GM21786 (cell line): ENCODE measurements around the gene STX2.
"Not testable (repeated sequence)": the region's sequence is repeated elsewhere in the genome, so short reads cannot be mapped to it uniquely, and the experiment has no call there.

Experiments used
- ATAC-seq: cut with Tn5 transposase; IDR thresholded peaks from one replicate; pipeline ENCODE4 v1.9.1; 2021; ENCODE audit not compliant: unreplicated experiment

STX2 gene

DNA sequence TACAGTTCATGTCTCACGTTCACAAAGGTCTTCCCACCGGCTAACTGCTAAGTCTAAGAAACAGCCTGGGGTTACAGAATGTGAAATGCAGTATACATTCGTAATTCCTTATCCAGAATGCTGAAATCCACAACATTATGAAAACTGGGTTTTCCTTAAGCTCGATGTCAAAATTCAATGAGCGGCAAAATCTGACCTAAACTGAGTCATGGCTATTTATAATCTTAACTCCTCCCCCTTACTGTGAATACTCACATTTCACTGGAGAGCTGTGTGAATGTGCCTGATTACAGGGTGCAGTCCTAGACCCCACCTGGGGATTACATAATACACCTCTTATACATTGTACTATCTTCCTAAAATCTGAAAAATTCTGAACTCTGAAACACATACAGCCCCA is 35.3 kb downstream of the STX2 start:
- no peak for ATAC-seq

DNA sequence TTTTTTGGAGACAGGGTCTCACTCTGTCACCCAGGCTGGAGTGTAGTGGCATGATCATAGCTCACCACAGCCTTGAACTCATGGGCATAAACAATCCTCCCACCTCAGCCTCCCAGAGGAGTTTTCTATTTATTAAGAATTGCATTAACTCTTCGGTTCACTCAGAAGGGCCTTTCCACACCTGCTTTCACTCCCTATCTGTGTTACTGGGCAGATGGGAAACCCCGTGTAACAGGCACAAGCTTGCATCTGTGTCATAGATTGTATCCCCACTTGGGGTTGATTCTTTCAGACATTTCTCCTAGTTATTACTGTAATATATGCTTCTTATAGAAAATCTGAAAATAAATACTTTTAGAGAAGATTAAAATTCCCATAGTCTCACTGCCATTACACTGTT is 38.7 kb downstream of the STX2 start:
- ATAC-seq: no peak

DNA sequence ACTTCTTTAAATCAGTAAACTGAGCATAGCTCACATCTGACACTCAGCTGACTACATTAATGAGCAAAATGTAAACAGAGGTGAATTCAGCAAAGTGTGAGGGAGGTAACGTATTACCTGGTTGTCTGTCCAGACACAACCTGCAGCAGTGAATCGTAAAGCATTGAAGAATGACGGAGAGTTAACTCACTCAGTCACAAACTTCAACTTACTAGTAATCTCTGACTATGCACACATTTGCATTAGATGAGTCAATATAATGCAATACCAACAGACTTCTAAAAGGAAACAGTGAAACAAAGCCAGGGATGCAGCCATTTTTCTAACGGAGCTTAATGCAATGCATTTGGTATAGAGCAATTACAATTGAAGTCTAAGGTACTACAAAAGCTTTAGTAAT is 40.0 kb downstream of the STX2 start:
- no peak for ATAC-seq

DNA sequence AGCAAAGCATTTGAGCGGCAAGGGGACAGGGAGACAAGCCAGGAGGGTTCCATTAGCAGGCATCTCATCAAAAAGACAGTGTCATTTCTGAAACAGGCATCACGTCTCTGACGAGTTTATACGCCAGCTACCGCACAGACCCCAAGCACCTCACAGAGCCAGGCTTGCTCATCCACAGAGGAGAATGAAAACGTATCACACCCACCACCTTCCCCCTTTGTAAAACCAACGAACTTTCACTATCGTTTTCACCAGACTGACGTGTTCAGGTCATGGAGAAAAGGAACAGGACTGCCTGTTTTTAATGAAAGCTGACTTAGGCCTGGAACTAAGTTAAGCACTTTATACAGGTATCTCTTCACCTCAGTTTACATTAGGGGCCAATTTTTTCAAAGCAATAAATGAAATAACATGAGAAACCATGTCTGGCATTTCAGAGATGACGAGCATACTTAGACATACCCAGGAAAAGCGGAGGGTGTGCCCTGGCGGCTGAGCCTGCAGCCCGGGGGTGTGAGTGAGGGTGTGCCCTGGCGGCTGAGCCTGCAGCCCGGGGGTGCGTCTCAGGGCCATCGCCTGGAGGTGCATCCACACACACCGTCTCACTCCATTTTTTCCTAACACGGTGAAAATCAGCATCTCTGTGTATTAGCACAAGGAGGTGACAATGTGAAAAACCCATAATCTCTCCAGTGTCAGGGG is 41.9 kb downstream of the STX2 start:
- ATAC-seq: peak; percentile 71

DNA sequence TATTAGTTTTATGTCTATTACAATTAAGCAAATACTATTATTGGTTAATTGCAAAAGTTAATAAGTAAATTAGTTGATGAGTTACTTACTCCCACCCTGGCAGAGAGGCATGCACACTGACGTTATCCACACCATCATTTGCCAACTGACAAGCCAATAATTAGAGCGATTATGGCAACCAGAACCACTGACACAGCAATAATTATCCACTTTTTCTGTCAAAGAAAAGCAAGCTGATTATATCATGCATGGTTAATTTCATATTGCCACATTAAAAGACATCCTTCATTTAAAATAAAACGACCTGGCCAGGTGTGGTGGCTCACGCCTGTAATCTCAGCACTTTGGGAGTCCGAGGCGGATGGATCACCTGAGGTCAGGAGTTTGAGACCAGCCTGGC is 43.1 kb downstream of the STX2 start:
- ATAC-seq: no peak

DNA sequence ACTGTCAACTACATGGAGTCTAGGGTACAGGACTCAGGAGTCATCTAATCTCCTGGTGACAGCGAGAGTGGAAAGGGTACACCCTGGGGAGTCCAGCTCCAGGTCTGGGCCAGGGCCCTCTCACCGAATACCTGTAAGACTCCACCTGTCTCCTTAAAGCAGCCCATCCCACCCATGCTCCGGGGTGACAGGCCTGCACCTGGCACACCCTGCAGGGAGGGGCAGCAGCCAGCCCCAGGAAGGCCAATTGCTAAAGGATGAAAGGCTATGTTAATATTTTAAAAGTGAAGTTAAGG is 45.5 kb downstream of the STX2 start:
- no peak for ATAC-seq

DNA sequence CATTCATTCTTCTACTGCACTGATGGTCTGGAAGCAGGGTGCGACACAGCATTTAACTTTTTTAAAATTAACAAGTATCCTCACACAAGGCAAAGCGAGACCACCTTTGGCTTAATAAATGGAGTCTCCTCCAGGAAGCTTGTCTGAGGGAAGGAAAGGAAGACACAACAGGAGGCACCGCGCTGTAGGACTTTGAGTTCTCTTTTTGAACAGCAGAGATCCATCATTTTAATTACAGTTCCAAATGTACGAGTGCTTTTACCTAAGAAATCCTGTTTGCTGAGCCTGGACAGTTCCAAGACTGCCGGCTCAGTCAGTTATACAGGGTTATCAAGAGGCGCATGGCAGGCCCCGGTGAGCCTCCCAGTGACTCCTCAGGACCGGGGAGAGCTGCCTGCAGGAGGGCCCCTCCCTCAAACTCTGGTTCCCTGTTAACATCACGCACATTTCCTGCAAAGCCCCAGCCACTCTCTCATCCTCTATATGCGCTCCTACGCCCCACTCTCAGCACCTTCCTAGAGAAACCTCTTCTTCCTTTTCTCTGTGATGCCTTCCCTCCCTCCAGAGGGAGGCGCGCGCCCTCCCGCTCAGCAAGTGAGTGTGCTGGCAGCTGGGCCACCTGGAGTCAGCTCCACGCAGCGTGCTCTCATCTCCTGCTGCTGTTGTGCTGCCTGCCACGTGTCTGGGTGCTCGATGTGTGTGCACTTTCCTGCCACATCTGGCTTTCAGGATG is 46.1 kb downstream of the STX2 start:
- no peak for ATAC-seq

DNA sequence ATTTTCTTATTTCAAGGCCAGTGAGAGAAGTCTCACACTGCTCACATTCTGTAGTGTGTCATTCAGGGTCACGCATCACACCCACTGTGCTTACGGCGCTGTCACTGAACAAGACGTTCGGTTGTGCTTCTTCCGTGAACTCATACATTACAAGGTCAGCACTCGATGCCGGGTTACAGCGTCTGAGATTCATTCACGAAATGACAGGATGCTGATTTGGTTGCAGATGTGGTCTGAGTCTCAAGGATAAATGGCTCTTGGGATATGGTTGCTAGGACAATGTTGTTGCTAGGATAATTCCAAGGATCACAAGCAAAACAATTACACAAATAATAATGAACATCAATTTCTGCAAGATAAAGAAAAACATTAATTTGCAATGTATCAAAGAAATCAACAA is 47.4 kb downstream of the STX2 start:
- no peak for ATAC-seq

DNA sequence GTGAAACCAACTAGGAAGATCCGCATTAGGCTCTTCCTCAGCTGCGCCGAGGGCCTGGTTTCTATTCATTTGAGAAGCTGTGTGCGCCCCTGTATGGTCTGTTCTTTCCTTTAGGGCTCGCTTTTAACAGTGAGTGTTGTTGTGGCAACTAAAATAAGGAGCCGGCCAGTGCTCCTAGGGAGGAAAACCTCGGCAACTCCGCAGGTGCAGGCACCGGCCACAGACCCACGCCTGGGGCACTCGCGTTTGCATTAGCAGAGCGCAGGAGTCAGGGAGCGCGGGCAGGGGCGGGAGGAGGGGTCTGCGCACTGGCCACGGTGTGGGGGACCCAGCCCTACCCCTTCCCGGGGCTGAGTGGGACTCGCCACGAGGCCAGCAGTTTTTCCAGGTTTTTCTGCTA is 50.5 kb downstream of the STX2 start:
- no peak for ATAC-seq

DNA sequence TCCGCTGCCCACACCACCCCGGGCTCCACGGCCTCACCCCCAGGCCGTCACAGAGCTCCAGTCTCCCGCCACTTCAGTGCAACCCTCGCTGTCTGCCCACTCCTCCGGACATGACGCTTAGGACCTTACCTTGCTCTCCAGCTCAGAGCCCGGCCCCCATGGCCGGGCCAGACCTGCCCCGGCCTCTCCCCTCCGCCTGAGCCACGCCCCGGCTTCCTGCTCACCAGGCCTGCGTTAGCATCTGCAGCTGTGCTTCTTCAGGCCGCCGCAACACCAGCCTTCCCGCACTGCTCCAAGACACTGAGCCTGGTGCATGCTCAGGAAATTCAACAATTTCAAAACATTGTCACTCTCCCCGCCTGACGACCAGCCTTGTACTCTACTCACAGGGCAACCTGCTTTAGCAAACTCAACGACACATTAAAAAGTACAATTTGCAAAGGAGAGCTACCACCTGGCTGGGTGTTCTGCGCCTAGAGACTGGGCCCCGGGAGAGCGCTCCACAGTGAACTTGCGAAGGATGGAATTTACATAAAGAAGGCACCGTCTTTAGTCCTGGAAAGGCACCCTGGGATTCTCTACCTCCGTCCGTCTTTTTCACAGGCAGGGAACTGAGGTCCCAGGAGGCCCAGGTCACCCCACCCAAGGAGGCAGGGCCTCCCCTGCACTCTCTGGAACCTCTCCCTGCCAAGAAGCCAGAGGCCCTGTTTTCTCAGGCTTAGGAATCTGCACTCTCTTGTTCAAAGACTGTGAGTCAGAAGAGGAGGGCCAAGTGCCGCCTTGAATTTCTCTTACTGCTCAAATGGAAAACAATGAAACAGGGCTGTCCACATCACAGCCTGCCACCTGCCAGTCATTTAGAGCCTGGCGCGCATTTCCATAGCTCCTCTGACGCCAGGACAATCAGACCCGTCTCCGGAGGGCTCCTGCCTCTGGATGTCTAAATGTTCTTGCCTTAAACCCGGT is 51.3 kb downstream of the STX2 start:
- ATAC-seq: no peak

DNA sequence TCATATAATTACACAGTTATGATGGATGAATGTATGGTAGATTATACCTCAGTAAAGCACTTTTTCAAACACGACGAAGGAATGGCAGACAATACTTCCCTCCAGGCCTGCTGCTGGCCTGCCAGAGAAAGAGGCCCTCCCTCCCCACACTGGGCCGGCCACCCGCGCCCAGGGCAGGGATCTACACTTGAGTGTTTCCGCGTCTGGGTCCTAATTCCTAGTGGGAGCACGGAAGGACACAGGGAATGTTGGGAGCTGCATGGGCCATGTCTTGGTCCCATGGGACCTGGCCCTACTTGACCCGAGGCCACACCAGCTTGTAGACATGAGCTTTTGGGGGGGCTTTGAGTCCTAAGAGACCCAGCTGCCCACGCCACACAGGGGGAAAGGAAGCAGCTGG is 52.0 kb downstream of the STX2 start:
- no peak for ATAC-seq

DNA sequence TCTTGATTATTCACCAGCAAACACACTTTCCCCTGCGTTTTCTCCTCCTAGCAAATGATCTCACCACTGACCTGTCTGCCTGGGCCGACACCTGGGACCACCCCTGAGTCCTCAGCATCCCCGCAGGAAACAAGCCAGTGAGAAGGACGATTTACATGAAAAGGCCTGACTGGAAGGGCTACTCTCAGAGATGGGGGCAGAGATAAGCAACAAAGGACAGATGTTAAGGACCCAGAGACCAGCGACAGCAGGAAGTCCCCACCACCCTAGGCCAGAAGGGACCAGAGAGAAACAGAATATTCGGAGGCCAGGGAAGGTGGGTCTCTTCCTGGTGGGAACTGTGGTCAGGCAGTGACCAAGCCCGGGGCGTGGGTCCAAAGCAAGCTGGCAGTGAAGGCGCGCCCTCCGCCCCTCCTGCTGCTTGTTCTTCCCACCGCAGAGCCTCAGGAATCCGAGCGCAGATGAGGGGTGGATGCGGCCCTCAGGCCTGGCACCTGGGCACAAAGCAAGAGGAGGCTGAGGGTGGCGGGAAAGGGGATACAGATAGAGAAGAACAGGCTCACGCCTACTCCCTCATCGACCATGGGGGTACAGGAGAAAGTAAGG is 55.8 kb downstream of the STX2 start:
- ATAC-seq: no peak

DNA sequence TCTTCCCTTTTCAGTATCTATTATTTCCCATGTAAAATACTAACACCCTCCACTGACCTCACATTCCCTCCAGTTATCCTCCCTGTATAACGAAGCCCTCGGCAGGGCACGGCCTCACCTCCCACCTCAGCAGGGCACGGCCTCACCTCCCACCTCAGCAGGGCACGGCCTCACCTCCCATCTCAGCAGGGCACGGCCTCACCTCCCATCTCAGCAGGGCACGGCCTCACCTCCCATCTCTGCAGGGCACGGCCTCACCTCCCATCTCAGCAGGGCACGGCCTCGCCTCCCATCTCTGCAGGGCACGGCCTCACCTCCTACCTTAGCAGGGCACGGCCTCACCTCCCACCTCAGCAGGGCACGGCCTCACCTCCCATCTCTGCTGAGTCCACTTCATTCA is 56.8 kb downstream of the STX2 start:
- not testable (repeated sequence) for ATAC-seq

DNA sequence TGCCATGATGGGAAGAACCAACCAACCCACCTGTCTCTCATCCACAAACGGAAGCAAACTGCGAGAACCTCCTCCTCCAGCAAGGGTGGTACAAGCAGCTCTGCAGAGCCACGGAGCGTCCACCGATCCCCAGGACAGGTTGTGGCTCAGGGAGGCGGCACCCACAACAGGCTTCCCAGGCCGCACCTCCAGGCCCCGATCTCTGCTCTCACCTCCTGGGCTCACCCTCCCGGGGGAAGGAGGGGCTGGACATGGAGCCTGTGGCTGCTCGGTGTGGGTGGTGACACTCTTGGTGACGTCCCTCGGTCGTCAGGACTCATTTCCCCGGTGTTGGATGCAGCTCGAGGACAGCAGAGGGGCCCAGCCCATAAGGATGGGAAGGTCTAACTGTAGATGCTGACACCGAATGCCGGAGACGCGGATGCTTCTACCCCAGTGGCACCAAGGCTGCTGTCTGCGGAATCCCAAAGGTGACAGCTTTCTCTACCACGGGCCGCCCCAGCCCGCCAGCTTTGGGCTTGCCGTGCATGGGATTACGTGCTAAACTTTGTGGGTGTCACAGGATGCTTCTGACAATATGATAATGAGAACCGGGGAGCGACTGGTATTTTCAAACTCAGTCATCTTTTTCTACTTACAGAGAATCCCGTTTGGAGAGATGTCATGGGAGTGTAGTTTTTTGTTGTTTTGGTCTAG is 58.0 kb downstream of the STX2 start:
- no peak for ATAC-seq

DNA sequence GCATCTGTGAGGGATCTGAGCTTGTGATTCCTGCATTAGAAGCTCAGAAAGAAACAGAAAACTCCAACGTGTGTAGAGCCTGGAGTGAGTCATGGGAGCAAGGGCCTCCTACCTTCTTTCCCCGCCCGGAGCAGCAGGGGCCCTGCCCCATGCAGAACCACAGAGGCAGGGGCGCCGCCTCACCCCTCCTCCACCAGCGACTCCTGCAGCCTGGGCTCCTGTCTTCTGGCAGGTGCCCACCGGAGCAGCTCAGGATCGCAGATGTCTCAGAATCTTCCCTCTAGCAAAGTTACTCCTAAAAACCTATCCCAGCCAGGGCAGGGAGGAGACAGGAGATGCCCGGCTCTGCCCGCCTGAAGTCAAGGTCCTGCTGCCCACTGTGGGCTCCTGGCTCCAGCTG is 58.7 kb downstream of the STX2 start:
- no peak for ATAC-seq

DNA sequence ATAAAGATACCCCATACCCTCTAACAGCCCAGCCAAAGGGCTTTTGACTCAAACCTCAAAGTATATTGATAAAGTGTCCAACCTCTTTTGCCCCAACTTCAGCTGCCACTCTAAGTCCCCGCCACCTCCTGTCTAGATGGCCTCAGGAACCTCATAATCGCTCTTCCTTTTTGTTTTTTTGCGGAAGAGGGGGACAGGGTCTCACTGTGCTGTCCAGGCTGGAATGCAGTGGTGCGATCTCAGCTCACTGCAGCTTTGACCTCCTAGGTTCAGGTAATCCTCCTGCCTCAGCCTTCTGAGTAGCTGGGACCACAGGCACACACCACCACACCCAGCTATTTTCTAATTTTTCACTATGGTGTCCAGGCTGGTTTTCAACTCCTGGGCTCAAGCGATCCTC is 60.3 kb downstream of the STX2 start:
- ATAC-seq: no peak

DNA sequence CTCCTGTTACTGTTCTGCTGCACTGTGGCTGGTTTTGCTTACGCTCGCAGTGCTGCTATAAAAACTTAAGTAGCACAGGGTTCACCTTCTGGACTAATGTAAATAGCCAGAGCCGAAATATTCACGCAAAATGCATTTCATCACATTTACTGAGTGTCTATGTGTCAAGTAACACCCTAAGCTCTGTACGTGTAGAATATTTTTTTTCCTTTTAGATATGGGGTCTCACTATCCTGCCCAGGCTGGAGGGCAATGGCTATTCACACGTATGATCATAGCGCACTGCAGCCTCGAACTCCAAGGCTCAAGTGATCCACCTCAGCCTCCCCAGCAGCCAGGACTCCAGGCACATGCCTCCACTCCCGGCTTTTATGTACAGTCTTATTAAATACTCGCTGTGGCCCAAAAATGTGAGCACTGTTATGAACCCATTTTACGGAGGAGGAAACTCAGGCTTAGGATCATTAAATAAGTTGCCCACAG is 62.2 kb downstream of the STX2 start:
- ATAC-seq: no peak

DNA sequence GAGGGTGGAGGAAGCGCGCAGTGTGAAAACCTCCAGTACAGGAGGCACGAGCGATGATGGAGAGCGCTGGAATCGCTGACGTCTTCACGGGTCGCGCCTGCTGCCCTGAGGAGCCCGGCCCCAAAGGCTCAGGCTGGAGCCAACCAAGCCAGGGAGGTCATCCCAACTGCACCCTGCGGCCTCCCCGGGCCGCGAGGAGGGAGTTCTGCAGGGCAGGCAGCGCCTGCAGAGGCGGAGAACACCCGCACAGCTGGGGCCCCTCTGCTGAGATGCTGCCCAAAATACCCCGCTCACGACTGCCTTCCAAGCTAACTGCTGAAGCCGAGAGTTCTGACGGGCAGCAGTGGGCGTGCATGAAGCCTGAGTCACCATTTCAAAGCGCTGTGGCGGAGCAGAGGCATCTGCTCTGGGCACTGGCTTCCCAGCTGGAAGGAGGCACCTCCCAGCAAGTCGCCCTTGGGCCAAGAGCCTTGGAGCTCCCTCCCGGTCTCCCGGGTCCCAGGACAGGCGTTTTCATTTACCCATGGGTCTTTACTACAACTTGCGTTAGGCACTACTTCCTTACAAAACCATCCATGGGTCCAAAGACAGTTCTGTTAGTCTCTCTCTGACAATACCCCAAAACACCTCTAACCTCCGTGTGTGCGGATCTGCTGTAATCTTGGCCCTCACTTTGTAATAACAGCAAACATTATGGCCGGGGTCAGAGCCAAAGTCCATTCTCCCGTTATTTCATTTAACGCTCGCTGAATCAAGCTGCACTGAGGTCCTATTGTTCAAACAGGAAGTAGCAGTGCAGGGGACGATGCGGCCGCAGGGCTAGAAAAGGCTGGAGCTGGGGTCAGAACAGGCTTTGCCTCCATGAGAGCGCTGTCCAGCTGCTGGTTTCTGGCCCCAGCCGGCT is 62.8 kb downstream of the STX2 start:
- ATAC-seq: no peak

DNA sequence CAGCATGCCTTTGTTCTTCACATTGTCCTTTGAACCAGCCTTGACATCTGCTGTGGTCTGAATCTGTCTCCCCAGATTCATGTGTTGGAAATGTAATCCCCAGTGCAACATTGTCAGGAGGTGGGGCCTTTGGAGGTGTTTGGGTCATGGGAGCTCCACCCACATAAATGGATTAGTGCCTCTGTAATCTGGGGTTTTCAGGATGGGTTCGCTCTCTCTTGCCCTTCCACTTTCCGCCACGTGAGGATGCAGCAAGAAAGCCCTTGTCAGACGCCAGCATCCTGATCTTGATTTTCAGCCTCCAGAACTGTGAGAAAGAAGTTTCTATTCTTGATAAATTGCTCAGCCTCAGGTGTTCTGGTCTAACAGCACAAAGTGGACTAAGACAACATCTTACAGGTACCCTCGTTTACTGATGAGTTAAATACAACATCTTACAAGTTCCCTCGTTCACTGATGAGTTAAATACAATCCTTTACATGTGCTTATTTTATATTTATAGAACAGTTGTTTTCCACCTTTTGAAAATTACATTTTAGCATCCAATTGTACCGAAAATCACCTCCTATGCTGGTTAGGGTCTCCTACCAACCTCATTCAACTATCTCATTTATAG is 68.5 kb downstream of the STX2 start:
- no peak for ATAC-seq
